Amniotic epithelial cell (primary cell): ENCODE measurements around the gene HOXA6.

Experiments used
- DNase-seq: peaks from one replicate; pipeline ENCODE4 v3.0.0-alpha.2; 2010; ENCODE audit warnings: low read depth

Gene HOXA6

DNA sequence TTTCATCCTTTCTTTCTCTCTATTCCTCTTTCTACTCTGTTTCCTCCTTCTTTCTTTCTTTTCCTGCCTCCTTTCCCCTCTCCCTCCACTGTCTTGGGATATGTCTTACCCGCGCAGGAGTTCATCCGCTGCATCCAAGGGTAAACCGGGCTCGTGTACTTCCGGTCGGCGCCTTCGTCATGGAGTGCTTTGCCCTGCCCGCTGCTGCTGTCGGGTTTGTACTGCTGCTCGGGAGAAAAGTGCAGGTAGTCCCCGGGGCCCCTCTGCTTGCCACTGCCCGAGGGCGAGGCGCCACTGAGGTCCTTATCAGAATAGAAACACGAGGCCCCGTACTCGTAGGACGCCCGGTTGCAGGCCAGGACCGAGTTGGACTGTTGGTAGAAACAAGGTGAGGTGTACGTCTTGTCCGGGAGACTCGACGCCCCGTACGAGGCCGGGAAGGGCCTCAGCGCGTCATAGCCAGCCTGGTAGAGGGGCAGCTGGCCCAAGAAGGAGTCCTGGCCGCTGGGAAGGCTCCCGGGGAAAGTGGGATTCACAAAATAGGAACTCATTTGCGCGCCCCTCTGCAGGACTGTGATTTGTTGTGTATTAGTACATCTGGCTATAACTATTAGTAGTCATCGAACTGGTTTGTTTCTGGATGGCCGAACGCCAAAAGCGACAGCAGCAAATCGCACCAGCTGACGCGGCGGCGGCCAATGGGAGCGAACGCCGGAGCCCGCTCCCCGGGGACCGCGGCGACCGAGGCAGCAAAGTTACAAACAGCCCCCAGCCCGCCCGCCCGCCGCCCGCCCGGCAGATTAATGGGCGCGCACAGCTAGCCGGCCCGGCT, at the start of gene HOXA6:
TSS of gene HOXA6 (minus strand) at position 576 of the 832 bp plus-strand sequence. CDS start at position 551, 25 bp downstream.
- DNase-seq, result no peak

DNA sequence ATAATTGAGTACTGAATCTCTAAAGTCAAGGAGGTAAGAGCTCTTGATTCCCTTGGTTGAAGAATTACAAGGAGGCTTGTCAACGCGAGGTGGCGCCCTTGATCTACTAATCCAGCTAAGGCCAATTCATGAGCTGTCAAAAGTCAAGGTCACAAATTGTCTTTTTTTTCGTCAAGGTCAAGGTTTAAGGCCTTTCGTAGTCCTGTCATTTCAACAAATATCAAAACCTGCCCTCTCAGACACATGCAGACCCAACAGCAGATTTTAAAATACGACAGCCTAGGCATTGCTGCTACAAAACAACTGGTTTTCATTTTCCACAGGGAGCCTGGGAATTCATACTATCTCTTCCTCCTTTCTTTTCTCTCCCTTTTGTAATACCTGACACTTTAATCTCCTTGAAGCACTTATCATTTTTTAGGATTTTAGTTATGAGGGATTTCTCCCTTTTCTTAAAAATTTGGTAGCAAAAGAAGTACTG, 48.8 kb upstream of the HOXA6 start:
- DNase-seq, result peak; percentile 63

DNA sequence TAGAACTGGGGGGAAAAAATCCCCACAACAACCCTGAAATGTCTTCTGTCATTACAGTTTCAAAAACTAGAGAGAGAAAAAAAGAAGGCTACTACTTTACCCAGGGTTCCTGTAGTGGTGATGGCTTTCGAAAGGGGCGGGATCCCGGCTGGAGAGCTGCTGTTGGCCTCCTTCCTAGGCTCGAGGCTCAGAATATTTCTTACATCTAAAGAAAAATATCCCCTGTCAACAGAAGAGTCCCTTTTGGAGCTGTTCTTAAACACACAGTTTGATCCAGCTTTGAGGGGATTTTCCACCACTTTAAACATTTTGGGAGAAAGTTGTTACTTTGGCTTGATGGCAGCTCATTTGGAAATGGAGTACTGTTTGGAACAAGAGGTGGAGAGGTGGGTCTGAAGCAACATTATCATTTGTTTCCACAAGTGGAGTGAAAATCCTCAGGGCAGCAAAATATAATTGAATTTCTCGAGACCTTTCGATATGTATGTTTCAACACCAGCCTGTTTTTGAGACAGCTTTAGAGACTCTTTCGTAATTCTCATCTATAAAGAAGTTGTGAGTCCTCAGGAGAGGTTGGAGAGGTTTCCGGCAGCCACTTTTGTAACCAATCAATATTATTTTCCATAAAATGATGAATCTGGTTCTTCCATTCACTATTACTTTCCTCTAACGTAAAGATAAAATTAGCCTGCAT, 47.3 kb upstream of the HOXA6 start:
- no peak for DNase-seq

DNA sequence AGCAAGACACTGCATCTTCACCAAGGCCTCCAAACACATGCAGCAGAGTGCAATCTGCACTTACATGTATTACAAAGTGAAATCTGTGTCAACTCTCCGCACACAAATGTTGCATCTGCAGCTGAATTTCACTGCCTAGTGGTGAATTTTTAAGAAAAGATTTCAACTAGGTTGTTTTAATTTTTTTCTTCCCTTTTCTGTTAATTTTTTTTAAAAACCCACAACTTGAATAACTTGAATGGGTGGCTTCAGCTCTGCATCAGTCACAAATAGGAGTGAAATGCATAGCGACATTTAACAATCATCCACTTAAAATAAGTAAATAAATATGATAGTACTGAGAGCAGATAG, 46.4 kb upstream of the HOXA6 start:
- DNase-seq, result no peak

DNA sequence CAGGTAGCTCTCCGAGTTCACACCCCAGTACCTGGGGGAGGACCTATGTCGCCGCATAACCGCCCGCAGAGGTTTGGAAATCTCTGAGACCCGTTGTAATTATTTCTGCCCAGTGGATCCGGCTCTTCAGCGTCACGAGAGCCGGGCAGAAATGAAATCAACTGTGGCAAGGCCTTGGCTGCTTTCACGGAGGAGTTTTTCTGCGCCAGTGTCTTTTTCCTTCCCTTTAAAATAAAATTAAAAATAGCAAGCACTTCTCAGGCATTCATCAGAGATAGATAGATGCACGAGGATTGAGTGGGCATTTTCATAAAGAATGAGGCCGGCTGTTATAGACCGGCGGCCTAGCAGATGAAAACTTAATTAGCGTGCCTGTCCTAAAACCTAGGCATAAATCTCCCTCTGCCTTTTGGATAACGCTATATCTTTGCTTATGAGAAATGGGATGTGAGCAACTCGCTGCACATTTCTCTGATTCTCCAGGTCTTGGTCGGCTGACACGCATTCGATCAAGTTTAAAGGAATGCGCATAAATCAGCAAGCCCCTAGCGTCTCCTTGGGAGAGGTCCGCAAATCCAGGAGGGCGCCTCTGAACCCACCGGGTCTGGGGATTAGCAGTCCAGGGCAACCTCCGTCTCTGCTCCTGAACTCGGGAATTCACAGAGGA, 45.9 kb upstream of the HOXA6 start:
- no peak for DNase-seq

DNA sequence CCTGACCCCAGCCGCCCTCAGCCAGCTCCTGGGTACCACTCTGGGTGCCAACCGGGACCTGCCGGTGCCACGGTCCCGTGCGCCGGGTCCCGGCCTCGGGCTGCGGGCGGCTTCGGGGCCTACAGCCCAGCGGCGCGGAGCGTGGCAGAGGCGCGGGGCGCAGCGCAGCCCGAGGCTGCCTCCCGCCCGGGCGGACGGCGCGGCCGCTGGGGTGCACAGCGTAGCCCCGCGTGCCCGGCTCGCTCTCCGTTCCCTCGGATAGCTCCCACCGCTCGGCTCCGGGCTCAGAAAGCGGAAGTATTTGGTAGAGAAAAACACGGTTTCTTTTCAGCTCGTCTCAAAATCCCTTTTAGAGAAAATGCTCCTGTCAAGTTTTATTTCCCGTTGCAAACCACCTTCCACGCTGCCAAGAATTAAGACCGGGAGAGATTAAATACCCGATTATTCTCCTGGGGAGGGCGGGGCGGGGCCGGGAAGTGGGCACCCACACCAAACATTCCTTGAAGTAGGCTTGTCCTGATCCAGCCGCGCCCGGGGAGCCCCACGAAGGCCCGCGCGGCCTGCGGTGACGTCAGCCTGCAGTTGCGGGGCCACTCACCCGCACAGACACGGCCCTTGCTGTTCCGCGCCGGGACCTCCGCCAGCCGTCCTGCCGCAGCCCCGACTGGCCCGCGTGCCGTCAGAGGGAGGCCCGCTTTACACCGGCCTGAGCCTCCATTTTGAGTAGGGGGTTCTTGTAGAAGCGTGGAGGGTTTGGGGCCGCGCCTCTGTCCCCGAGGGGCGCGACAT, 45.2 kb upstream of the HOXA6 start:
- DNase-seq, result no peak

DNA sequence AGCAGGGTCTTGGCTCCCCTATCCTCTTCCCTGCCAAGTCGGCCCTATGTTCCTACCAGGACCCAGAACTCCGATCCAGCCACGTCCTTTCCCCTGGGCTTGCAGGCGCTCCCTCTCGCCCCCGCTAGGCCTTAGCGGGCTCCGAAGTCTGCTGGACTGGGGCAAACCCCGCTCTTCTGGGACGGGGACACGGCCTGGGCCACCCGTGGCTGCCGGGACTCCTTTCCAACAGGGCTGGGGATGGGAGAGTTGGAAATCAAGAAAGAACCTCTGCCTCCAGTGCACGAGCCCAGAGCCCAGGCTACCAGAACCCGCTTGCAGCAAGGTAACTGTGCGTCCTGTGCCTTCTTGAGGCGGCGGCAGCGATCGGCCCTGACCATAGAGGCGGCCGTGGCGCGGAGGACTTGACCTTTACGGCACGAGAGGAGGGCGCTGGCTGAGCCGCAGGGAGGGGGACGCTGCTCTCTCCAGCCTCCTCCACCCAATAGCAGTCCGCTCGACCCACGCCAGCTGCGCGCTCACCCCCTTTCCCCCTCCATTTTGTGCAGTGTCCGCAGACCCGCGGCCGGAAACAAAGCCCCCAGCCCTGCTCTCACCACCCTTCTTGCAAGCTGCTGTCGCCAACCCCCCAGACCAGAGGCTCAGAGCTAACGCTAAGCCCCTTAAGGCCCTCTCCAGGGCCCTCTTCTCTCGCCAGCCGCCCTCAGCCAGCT, 44.4 kb upstream of the HOXA6 start:
- DNase-seq, result no peak

DNA sequence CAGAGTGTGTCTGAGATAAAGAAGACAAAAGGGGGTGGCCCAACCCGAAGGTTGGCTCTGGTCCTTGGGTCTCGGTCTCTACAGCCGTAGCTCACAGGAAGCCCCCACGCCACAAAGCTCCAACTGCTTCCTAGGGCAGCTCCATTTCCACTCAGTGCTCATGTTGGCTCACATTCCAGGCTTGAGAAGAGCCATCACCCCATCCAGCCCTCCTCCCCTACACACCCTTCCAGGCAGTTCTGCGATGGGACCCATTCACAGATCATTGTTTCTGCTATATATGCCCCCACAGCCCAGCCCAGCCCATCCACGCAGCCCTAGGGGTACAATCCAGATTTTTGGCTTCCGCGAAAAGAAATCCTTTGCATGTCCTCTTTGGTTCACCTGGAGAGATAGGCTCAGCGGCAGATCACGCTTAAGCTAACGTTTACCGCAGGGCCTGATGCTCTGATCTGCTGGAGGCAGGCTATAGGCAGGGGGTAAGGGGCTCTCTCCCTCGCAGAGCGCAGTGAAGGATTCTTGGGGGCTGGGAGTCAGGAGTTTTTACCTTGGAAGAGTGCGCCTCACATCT, 43.7 kb upstream of the HOXA6 start:
- no peak for DNase-seq

DNA sequence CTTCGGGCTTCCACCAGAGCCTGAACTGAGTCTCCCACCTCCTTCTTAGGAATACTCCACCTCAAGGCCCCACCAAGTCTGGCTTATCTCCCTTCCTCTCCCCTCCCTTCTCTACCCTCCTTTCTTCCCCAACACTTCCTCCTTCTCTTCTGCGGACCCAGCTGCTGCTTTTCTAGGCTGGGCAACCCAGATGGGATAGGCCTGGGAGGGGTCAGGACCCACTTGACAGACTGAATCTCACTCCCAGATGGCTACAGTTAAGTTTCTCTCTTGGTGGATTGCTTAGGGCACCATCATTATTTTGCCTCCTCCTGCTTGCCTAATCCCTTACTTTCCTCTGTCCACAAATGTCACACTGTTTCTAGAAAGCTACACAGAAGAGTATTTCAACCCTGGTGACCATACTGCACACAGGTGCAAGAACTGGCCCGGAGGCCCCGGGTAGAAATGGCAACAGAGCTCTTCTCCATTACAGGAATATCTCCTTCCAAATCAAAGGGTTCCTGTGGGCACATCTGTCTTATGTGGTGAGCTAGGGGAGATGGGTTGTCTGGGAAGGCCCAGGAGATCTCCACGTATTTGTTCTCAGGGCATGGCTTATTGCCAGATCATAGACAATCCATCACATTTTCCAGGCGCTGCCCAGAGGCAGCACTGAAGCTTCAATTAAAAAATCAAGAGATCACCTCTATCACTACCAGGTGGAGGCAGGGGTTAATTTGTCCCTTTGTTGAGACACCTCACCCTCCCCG, 42.6 kb upstream of the HOXA6 start:
- no peak for DNase-seq

DNA sequence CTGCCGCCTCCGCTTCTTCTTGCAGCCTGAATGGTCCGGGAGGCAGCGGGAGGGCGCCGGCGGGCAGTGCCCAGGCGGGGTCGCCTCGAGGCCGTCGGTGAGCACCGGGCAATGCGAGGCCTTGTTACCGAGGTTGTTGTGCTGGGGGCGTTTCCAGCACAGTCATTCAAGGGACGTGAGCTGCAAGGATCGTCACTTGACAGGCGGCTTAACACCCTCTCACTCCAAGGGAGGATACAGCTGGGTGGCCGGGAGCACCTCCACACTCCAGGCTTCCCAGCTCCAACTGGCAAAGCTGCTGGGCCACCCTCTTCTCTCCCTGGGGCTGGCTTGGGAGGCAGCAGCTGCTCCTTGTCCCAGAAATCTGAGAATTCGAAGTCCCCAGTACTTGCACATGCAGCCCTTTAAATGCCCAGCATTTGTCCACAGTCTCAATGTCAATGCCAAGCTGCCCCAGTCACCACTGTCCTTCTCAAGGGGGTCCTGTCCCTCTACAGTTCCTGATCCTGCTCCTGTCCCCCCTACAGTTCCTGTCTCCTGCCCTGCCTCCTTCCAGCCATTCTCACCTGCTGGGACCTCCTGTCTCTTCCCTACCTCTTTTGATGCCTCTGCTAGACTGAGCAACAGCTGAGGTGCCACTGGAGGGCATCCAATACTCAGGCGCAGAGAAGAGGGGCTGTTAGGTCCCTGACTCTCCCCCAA, 41.9 kb upstream of the HOXA6 start:
- no peak for DNase-seq

DNA sequence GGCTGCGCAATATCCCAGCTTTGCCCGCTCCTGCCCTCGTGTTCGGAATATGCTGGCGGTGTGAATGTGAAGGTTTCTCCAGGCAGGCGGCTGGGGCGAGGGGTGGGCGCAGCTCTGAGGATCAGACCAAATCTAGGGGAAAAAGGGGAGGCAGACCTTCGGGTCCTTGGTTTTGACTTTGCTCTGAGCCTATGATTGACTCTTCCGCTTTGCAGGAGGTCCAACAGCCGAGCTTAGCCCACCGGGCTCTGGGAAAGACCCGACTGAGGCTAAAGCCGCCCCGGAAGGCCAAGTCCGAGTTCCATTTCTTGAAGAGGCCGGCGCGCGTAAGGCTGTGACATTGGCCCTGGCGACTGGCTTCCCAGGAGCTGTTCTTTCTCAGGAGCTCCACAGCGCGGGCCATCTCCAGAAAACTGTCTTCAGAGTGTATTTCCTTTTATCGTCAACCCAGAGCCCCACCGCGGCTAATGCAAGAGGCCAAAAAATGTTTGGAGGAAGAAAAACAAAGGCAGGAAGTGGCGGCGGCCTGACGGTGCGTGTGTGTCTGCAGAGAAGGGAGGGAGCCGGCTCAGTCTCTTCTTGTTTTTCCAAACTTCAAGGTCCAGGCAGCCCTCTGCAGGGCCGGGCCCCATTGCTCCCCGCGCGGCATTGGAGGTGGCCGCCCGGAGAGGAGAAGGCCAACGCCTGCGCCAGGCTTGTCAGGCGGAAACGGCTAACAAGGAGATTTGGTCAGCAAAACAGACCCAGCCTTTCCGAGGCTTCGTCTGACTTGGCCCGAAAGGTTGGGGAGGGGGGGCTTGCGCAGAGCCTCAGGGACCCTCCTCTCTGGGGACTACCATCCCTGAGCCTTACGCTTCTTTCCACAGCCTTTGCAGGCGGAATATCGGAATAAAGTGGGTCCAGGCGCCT, 41.1 kb upstream of the HOXA6 start:
- DNase-seq, result no peak

DNA sequence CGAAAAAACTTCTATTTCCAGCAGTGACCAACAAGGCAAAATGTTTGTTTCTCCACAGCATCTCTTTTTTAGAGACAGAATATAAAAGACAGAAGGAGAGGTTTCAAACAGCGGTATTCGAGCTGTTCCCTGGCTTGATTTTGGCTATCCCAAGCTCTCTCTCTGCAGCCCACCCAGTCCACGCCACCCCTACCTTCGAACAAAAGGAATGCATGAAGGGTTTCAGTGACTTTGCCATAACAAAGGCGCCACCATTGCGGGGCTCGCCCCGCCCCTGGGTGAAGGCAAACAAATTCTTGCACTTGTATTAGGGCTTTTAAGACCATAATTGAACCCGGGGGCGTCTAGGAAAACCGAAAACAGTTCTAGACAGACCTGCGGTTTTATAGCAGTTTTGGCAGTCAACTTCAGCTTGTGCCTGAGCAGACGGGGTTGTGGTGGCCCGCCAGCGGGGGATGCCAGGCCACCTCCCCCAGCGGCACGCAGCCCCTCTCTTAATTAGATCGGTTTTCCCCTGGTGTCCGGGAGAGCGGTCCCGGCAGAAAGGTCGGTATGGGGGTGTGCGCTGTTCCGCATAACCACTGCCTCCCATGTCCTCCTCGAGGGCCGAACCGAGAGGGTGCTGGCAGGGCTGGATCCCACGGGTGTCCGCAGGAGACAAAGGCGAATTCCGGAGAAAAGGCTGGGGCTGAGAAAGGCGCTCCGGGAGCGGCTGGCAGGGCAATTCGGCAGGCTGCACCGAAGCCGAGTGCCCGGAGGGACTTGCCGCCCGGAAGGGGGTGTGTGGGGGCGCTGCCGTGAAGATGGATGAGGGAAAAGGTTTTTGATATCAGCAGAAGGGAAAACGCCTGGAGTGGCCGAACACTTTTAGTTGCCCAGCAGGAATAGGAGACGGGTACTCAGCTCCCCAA, 40.2 kb upstream of the HOXA6 start:
- no peak for DNase-seq

DNA sequence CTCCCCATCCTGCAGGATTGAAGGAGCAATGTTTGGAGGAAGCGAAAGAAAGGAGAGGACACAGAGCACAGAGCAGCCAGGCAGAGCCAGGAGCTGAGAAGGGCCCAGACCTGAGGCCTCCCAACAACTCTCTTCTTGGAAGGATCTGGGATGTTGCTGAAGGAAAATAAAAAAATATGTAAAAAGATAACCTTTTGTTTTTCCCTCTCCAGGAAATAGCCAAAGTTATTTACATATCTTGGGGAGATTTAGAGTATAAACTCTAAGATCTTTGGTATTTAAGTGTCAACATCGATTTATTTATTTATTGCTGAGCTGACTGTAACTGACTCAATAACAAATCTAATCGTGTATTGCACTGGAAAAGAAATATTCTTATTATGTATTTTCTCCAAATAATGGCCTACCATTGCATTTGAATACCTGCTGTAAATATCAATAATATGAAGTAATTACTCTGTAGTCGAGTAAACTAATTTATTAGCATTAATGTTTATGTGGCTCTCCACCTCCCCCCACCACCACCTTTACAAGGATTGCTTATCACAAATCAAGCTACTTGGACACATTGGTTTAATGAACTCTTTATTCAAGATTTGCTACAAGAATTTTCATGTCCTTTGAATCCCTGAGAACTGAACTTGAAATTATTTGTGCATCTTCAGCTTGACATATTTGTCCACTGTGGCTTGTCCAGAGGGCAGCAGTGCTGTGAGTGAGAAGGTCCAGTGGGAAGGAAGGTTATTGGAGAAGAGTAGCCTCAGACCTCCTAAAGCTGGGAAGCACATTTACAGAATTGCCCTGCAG, 39.3 kb upstream of the HOXA6 start:
- no peak for DNase-seq

DNA sequence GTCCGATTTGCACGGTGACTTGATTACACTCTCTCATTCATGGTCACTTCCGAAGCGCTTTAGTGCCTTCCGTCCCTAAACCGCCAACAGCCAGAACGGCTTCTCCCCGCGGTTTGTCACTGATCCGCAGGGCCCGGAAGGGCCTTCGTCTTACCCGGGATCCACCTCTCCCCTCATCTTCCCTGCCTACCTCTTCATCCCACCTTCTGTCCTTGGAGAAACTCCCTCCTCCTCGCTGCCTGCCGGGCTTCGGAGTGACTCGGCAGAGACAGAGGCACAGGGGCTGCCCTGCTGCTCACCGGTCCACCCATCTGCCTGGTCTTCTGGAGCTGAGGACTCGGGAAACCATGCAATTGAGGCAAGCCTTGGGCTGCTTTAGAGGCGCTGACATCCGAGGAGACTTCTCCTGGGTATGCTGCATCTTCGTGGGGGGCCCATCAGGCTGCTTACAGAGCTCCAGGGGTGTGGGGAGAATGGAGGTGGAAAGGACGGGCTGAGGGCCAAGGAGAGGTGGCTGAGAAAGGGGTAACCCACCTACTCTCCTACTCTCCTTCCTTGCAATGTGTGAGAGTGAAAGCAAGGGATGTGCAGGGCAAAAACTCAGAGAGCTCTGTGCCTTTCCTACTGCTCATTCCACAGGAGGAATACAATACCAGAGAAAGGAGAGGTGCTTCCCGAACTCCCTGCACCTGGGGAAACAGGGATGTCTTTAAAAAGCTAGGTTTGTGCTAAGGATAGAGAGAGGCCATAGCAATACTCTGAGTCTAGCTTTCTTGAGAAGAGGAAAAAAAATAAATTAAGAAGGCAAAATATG, 38.5 kb upstream of the HOXA6 start:
- no peak for DNase-seq

DNA sequence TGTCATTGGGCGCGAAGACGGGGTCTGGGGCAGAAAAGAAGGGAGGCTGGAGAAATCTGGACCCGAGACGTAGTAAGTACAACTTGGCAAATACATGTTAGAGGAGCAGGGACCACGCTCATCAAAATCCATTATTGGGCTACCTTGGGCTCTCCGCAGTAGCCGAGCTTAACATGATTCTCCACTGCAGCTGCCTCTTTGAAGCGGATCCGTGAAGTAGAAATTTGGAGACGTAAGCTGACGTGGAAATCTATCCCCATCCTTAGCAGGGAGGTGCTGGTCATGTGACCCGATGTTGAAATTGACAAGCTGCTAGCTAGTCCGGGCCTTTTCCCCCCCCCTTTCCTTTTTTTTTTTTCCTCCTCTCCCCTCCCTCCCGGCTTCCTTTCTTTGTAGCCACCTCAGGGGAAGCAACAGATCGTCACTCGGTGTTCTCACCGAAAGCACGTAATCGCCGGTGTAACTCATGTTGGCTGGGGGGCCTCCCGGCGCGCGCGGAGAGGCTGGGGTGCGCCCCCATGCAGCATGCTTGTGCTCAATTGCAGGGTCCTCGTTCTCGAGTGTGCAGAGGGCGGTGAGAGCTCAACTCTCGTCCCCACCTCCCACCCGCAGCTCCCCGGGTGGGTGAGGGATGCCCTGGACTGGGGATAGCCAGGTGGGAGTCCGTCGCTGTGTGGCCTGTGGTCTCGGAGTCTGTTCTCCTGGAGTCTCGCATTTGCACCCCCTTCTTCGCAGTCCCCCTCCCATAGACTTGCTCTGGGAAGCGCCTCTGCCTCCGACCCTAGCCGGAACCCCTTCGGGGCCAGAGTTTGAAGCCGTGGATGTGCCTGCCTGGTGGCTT, 37.7 kb upstream of the HOXA6 start, which contains the start of gene HOXA11:
TSS of gene HOXA11 (minus strand) at position 220 of the 841 bp plus-strand sequence. CDS start at position 132, 88 bp downstream.
- DNase-seq, result peak; percentile 7
